HEK293 (cell line): ENCODE measurements around the gene CRTAC1.

Experiments
- CTCF ChIA-PET: fragments of 350-600 bp; formaldehyde crosslinking; extraction: SDS; loops from one replicate; lab custom pipeline; 2021; ENCODE audit warnings: antibody characterized with exemption; lab: Yijun Ruan, JAX
- POLR2A ChIA-PET: fragments of 300-600 bp; formaldehyde crosslinking; extraction: SDS; loops from one replicate; lab custom pipeline; 2020; ENCODE audit warnings: antibody characterized with exemption, inconsistent platforms; lab: Yijun Ruan, JAX
- H3K27ac ChIP-seq: fragments of 200-500 bp; sonication (Bioruptor generic); 2 replicates; pipeline ENCODE4 v1.5.1; 2014; ENCODE audit warnings: low read depth, low read length, control low read depth, inconsistent platforms; ENCODE audit errors: extremely low read depth
- H3K36me3 ChIP-seq, 2 experiments: fragments of 200-500 bp in 1 of 2; sonication (Bioruptor generic) in 1 of 2; 1 replicate in 1 of 2; 2 replicates in 1 of 2; pipeline ENCODE4 v1.5.1; 2014 to 2017; ENCODE audit warnings: inconsistent platforms in 2 of 2, low read length in 2 of 2; ENCODE audit not compliant: control insufficient read depth in 2 of 2, insufficient read depth in 1 of 2
- H3K4me1 ChIP-seq: fragments of 200-500 bp; sonication (Bioruptor generic); 2 replicates; pipeline ENCODE4 v1.5.1; 2014; ENCODE audit warnings: mild to moderate bottlenecking, low read length, inconsistent platforms; ENCODE audit not compliant: control insufficient read depth, insufficient read depth
- H3K4me3 ChIP-seq: 2 replicates; pipeline ENCODE4 v1.5.1; 2011; ENCODE audit warnings: low read depth, mild to moderate bottlenecking, control low read depth, low read length, moderate library complexity
- H3K9me3 ChIP-seq: fragments of 200-500 bp; sonication (Bioruptor generic); 2 replicates; pipeline ENCODE4 v1.5.1; 2014; ENCODE audit warnings: low read depth, low read length, inconsistent platforms; ENCODE audit not compliant: control insufficient read depth, insufficient read depth
- BCL11A ChIP-seq: fragments of 450-650 bp; formaldehyde crosslinking; IDR thresholded peaks from 2 replicates; pipeline ENCODE4 v1.5.1; 2016; ENCODE audit warnings: low read depth, missing biosample characterization, missing genetic modification characterization
- HOXA7 ChIP-seq: sonication (generic); formaldehyde crosslinking; IDR thresholded peaks from 2 replicates; pipeline ENCODE4 v1.8.1; 2022; ENCODE audit warnings: missing genetic modification reagents, borderline replicate concordance
- KLF9 ChIP-seq: fragments of 450-650 bp; formaldehyde crosslinking; IDR thresholded peaks from 2 replicates; pipeline ENCODE4 v1.5.1; 2016; ENCODE audit warnings: missing biosample characterization, missing genetic modification characterization, low read depth
- REST ChIP-seq: fragments of 450-650 bp; formaldehyde crosslinking; IDR thresholded peaks from 2 replicates; pipeline ENCODE4 v1.5.1; 2016; ENCODE audit warnings: missing biosample characterization, missing genetic modification characterization
- TSHZ1 ChIP-seq: fragments of 450-650 bp; formaldehyde crosslinking; IDR thresholded peaks from 2 replicates; pipeline ENCODE4 v1.5.1; 2016; ENCODE audit warnings: missing biosample characterization, missing genetic modification characterization, borderline replicate concordance
- WT1 ChIP-seq: fragments of 450-650 bp; formaldehyde crosslinking; IDR thresholded peaks from 2 replicates; pipeline ENCODE4 v1.5.1; 2016; ENCODE audit warnings: missing biosample characterization, missing genetic modification characterization
- ZBTB7A ChIP-seq: fragments of 450-650 bp; formaldehyde crosslinking; IDR thresholded peaks from 2 replicates; pipeline ENCODE4 v1.5.1; 2016; ENCODE audit warnings: low read depth, missing biosample characterization, missing genetic modification characterization
- ZFP69B ChIP-seq: fragments of 450-650 bp; formaldehyde crosslinking; IDR thresholded peaks from 2 replicates; pipeline ENCODE4 v1.5.1; 2016; ENCODE audit warnings: missing biosample characterization, missing genetic modification characterization
- ZIC2 ChIP-seq: fragments of 450-650 bp; formaldehyde crosslinking; IDR thresholded peaks from 2 replicates; pipeline ENCODE4 v1.5.1; 2016; ENCODE audit warnings: missing biosample characterization, missing genetic modification characterization
- ZNF138 ChIP-seq: fragments of 450-650 bp; formaldehyde crosslinking; IDR thresholded peaks from 2 replicates; pipeline ENCODE4 v1.5.1; 2016; ENCODE audit warnings: missing biosample characterization, missing genetic modification characterization, borderline replicate concordance
- ZNF146 ChIP-seq: fragments of 450-650 bp; formaldehyde crosslinking; IDR thresholded peaks from 2 replicates; pipeline ENCODE4 v1.5.1; 2016; ENCODE audit warnings: missing biosample characterization, missing genetic modification characterization
- ZNF18 ChIP-seq: fragments of 450-650 bp; formaldehyde crosslinking; IDR thresholded peaks from 2 replicates; pipeline ENCODE4 v1.5.1; 2016; ENCODE audit warnings: missing biosample characterization, missing genetic modification characterization
- ZNF214 ChIP-seq: fragments of 450-650 bp; formaldehyde crosslinking; IDR thresholded peaks from 2 replicates; pipeline ENCODE4 v1.5.1; 2017; ENCODE audit warnings: missing biosample characterization, mild to moderate bottlenecking, missing genetic modification characterization, borderline replicate concordance
- ZNF311 ChIP-seq: fragments of 450-650 bp; formaldehyde crosslinking; IDR thresholded peaks from 2 replicates; pipeline ENCODE4 v1.5.1; 2017; ENCODE audit warnings: missing biosample characterization, missing genetic modification characterization, borderline replicate concordance
- ZNF677 ChIP-seq: fragments of 450-650 bp; IDR thresholded peaks from 2 replicates; pipeline ENCODE4 v1.5.0; 2018; ENCODE audit warnings: missing biosample characterization, mild to moderate bottlenecking, missing genetic modification characterization, moderate library complexity
- ZNF76 ChIP-seq: fragments of 450-650 bp; formaldehyde crosslinking; IDR thresholded peaks from 2 replicates; pipeline ENCODE4; 2016; ENCODE audit warnings: low read depth, missing biosample characterization, missing genetic modification characterization, borderline replicate concordance
- ZSCAN5A ChIP-seq: fragments of 450-650 bp; formaldehyde crosslinking; IDR thresholded peaks from 2 replicates; pipeline ENCODE4 v1.5.1; 2016; ENCODE audit warnings: missing biosample characterization, missing genetic modification characterization

The CRTAC1 gene

GRCh38 chr10:97961945-97962344 is 68.5 kb downstream of the CRTAC1 start:
- H3K9me3 ChIP-seq = no peaks in the 10 kb centered on the region
- H3K27ac ChIP-seq = no peak overlapping the region
- no peak for TF ChIP-seq ZSCAN5A (tag by site-specific recombination)
- TF ChIP-seq ZNF76 (tag by site-specific recombination) = no peak
- no peak for TF ChIP-seq ZBTB7A (tag by site-specific recombination)
- no peak for TF ChIP-seq TSHZ1 (tag by site-specific recombination)
- TF ChIP-seq HOXA7 (CRISPR knock-in tag) = no peak
- TF ChIP-seq ZNF18 (tag by site-specific recombination) = no peak
- no peak for TF ChIP-seq BCL11A (tag by site-specific recombination)
- TF ChIP-seq ZFP69B (tag by site-specific recombination) = no peak
- TF ChIP-seq KLF9 (tag by site-specific recombination) = no peak
- no peak for TF ChIP-seq ZNF138 (tag by site-specific recombination)
- TF ChIP-seq ZNF677 (tag by site-specific recombination) = no peak
- TF ChIP-seq ZIC2 (tag by site-specific recombination) = no peak
- no peak for TF ChIP-seq ZNF311
- TF ChIP-seq WT1 (tag by site-specific recombination) = no peak
- TF ChIP-seq ZNF214 = no peak
- no peaks in the 10 kb centered on the region for H3K36me3 ChIP-seq
- ChIA-PET CTCF (no interaction called here), POLR2A (no interaction called here)
- H3K4me1 ChIP-seq = no peaks in the 10 kb centered on the region
- H3K4me3 ChIP-seq = no peak overlapping the region

- no peaks in the 10 kb centered on the region for H3K4me1 ChIP-seq
- POLR2A ChIA-PET = no interaction called here
- H3K27ac ChIP-seq = no peak overlapping the region
- no peak overlapping the region for H3K4me3 ChIP-seq
- no peaks in the 10 kb centered on the region for H3K36me3 ChIP-seq
- CTCF ChIA-PET = no interaction called here
- H3K9me3 ChIP-seq = no peaks in the 10 kb centered on the region
- no peak for TF ChIP-seq ZNF18 (tag by site-specific recombination)
- TF ChIP-seq ZNF146 (tag by site-specific recombination) = no peak
- peak; percentile 90 for TF ChIP-seq REST (tag by site-specific recombination)
Measured at GRCh38 chr10:97960269-97961056, 70.0 kb downstream of the CRTAC1 start.
